ENCODE measurements around the gene MYO3B.
"Not testable (repeated sequence)": the region's sequence is repeated elsewhere in the genome, so short reads cannot be mapped to it uniquely, and the experiment has no call there.

The MYO3B gene

GRCh38 chr2:170674282-170674681, 496.3 kb downstream of the MYO3B start:
- not testable (repeated sequence) for DNase-seq

DNA sequence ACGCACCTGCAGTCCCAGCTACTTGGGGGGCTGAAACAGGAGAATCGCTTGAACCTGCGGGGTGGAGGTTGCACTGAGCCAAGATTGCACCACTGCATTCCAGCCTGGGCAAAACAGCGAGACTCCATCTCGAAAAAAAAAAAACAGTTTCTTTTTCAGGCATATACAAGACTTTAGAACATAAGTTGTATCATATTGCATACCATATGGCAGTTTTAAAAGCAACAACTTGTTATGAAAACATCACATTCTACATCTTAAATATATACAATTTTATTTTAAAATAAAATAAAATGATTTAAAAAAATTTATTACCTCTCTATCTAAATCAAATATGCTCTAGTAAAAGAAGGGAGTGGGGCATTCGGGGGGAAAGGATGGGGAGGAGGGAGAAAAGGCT, 497.8 kb downstream of the MYO3B start:
- DNase-seq, result no peak

DNA sequence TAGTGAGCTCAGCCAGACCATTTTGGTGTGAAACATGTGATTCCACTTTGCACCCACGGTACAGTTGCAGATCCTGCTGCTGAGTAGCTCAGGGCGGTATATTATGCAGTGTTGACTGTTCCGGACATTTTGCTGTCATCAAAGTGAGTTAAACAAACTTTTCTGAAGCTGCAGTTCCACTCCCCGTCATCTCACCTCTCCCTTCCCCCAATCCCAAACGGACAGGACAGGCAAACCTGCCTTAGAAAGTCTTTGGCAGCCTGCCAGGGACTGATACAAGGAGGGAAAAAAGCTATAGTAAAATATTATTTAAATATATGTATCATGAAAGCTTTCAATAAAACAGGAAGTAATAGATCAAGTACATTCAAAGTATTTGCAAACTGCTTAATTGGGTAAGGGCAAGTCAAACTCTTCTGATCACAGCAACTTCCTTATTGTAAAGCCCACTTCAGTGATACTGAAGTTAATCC, 501.7 kb downstream of the MYO3B start:
- DNase-seq, result no peak

DNA sequence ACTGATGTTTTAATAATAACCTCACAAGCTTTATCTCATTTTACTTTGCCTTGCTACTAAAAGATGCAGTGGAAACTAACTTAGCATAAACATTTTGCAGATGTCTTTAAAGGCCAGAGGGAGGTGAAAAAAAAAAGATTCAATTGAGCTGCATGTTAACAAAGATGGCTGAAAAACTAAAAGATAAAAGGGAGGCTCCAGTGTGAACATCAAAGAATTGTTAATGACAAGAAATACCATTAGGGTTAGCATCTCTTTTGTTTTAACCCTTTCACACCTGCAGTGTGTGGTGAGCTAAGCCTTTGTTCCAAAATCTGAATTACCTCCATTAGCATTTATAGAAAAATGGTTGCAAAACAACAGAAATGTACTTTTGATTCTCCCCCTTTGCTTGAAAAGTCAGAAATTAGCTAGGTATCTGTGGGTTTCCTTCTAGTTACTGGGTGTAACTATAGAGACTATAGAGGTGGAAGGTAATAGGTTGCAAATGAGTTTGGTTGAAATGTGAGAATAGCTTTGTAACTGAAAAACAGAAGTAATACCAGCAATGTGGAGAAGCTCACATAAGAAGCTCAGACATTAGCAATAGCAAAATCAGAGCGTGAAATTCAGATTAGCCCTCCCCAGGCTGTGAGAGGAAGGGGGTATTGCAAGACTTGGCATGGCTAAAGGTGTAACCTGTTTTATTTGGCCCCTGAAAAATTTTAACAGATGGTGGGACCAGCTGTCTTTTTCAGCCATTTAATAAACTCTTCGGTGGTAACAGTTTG, 502.4 kb downstream of the MYO3B start:
- DNase-seq, result no peak

- DNase-seq, result no peak
Observed at GRCh38 chr2:170681311-170681710, 503.4 kb downstream of the MYO3B start.

DNA sequence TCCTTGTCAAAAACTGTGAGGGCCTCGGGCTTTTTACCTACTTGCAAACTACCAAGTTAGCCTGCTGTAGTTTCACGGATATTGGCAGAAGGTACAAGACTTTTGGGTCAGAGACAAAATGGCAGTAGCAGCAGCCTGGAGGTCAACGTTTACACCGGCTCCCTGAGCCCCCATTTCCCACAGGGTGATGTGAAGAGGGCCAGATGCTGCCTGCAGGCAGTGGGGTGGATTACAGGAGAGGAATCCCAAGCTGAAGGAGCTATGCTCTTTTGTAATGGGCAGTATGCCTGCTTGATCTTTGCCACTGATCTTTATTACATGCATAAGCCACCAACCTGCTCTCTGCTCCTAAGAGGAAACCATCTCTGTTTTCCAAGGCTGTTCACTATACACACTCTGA, 507.6 kb downstream of the MYO3B start:
- no peak for DNase-seq

DNA sequence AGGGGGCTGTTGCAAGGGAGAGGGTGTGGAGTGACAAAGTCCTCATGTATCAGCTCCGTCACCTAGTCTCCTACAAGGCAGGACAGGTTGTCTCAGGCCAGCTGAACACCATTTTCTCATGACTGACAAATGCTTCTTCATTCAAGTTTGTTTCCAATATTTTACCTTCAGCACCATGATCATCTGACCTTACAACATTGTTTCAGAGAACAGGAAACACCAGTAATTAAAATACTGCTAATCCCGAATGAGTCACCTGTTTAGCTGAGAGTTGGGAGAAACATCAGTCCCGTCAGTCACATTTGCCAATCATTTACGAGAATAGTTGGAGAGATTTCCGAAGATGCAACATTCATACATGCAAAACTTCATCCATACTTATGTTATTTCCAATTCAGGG, 511.5 kb downstream of the MYO3B start:
- DNase-seq, result no peak

- no peak for DNase-seq
Observed at GRCh38 chr2:170690640-170691039, 512.7 kb downstream of the MYO3B start.

DNA sequence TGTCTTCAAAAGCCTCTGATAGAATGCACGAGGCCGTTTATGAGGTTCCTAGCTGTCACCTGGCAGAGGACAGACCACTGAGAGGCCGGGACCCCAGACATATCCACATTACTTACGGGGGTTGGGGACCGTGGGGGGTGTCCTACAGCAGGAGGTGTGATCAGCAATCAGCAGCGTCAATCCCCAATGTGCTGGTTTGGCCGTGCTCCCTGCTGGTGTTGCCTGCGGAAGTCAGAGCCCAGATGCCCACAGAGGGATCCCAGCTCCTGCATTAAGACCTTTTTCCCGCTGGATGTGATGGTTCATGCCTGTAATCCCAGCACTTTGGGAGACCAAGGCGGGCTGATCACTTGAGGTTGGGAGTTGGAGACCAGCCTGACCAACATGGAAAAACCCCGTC, 516.4 kb downstream of the MYO3B start:
- no peak for DNase-seq

DNA sequence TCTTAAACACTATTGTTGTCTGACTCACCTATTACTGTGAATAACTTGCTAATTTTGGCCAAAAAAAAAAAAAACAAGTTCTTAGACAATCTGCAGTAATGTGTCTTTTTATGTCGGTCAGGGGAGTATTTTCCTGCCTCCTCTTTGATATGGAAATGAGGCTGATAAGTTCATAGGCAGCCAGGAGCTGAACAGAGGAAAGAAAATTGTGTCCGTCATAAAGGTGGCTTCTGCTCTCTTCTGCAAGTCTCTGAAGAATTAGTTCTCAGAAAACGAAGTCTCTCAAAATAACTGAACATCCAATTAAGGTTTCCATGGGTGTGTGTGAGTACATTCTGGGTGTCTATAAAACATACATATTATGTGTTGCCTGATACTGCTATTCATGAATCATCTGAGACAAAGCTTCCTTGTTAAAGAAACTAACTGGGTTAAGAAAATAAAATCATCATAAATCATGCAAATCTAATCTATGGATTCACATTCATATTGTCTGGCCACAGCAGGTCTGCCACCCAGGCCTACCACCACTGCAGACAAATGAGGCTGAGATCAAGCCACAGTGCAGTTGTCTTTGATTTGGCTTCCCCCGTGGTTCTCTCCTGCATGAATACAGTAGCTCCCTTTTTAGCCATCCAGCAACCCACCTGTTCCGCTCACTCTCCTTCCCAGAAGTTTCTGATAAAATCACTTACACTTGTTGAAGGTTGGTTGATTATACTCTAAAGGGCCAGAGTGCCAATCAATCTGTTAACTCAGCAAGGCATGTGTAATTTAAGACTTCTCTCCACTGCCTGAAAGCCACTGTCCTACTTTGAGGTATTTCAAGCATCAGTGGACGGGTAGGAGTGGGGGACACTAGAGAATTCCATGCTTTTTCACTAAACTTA, 517.8 kb downstream of the MYO3B start:
- DNase-seq, result no peak

GRCh38 chr2:170696948-170697347, 519.0 kb downstream of the MYO3B start:
- DNase-seq, result no peak

DNA sequence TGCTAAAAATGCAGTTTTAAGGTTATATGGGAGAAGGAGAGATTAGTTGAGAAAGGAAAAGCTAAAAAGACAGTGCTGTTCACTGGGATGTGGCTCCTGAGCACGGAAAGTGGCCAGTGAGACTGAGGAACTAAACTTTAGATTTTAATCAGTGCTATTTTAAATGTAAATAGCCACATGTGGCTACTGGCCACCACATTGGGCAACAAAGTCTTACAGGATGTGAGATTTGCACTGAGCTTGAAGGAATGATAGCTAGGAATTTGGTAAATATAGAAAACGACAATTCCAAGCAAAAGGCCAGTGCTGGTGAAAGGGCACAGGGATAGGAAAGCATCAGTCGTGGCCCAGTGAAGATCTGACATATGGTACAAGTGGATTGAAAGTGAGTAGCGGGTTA, 523.1 kb downstream of the MYO3B start:
- DNase-seq, result no peak

DNA sequence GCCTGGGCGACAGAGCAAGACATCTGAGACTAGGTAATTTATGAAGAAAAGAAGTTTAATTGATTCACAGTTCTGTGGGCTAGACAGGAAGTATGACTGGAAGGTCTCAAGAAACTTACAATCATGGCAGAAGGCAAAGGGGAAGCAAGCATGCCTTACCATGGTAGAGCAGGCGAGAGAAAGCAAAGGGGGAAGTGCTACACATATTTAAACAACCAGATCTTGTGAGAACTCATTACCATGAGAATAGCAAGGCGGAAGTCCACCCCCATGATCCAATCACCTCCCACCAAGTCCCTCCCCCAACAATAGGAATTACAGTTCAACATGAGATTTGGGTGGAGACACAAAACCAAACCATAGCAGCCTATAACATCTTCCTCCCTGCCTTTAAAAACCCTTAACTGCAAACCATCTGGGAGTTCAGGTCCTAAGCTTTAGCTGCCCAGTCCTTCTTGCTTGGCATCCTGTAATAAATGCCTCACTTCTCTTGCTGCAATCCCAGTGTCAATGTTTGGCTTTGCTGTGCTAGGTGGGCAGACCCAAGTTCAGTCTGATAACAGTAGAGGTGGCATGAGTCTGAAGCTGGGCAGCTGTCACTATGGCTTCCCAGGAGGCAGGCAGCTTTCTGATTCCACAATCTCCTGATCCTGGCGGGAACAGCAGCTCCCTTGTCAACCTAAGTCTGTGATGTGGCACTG, 526.0 kb downstream of the MYO3B start:
- no peak for DNase-seq

Measured in CD4-positive, alpha-beta T cell treated with Interleukin-15 for 1 hour (primary cell).